Activated CD8-positive, alpha-beta memory T cell treated with anti-CD3 and anti-CD28 coated beads, Interleukin-2, amount 10 ng/mL, durations not matched to agents 7 days and 5 days (primary cell): ENCODE measurements around the gene PDLIM5. TPM values are rescaled to one million over a fixed set of nuclear protein-coding genes. Genes with fewer than 3 reads are reported as not detected.
"Not testable (repeated sequence)": the region's sequence is repeated elsewhere in the genome, so short reads cannot be mapped to it uniquely, and the experiment has no call there.

Experiments
- ATAC-seq: fragments of 150-1000 bp; cut with Tn5 transposase; one replicate; pipeline ENCODE4 v1.10.0; 2021; ENCODE audit warnings: moderate library complexity
- CTCF ChIA-PET: fragments of 350-600 bp; sonication (Branson Sonifier 250); formaldehyde crosslinking; loops from one replicate; lab custom pipeline; 2021; ENCODE audit warnings: antibody characterized with exemption; lab: Charles Lee
- DNase-seq: peaks from one replicate; pipeline ENCODE4 v3.0.0-alpha.2; 2020
- H3K27ac Mint-ChIP-seq: one replicate; pipeline ENCODE4 v1.8.0; 2021; ENCODE audit warnings: mild to moderate bottlenecking, mixed read lengths
- H3K27me3 Mint-ChIP-seq: one replicate; pipeline ENCODE4 v1.8.0; 2021; ENCODE audit warnings: mixed read lengths
- H3K36me3 Mint-ChIP-seq: one replicate; pipeline ENCODE4 v1.8.0; 2021; ENCODE audit warnings: mild to moderate bottlenecking, mixed read lengths
- H3K4me1 Mint-ChIP-seq: one replicate; pipeline ENCODE4 v1.8.0; 2021; ENCODE audit warnings: mixed read lengths
- H3K4me3 Mint-ChIP-seq: one replicate; pipeline ENCODE4 v1.8.0; 2021; ENCODE audit warnings: mild to moderate bottlenecking, moderate library complexity, mixed read lengths
- H3K9me3 Mint-ChIP-seq: one replicate; pipeline ENCODE4 v1.8.0; 2022; ENCODE audit warnings: low read depth, mixed read lengths
- total RNA-seq, 2 experiments: library from RNA; stranded (reverse); gene quantifications; one replicate each; pipeline ENCODE4 v1.2.3, GENCODE V29; 2021

Gene PDLIM5
- total RNA-seq, 2 experiments from 2014 or later = 21.7 to 21.8 TPM

GRCh38 chr4:94613248-94613647 lies 161.5 kb downstream of the PDLIM5 start:
- CTCF ChIA-PET = interaction anchor here (1.1 kb wide), 1 partner anchor 208 kb away, joined by 4 read pairs; no protein-coding TSS in a partner anchor
- ATAC-seq = no peak
- Mint-ChIP-seq H3K4me1 (peaks cover 3% of the 10 kb centered on the region), H3K27ac (no peak overlapping the region), H3K4me3 (no peak overlapping the region), H3K36me3 (no peaks in the 10 kb centered on the region), H3K9me3 (no peaks in the 10 kb centered on the region), H3K27me3 (no peaks in the 10 kb centered on the region)
- DNase-seq = no peak

- DNase-seq (no peak), ATAC-seq (no peak)
- H3K4me3 Mint-ChIP-seq = no peak overlapping the region
- no peaks in the 10 kb centered on the region for H3K4me1 Mint-ChIP-seq
- CTCF ChIA-PET = no interaction called here
- no peak overlapping the region for H3K27ac Mint-ChIP-seq
- no peaks in the 10 kb centered on the region for H3K9me3 Mint-ChIP-seq
- H3K27me3 Mint-ChIP-seq = no peaks in the 10 kb centered on the region
- no peaks in the 10 kb centered on the region for H3K36me3 Mint-ChIP-seq
These were observed 163.7 kb downstream of the PDLIM5 start for GRCh38 chr4:94615451-94615850.

GRCh38 chr4:94621491-94622080 lies 169.8 kb downstream of the PDLIM5 start:
- no peak overlapping the region for H3K4me3 Mint-ChIP-seq
- H3K4me1 Mint-ChIP-seq = no peaks in the 10 kb centered on the region
- no peak for ATAC-seq
- H3K36me3 Mint-ChIP-seq = no peaks in the 10 kb centered on the region
- H3K27ac Mint-ChIP-seq = no peak overlapping the region
- CTCF ChIA-PET = interaction anchor here (0.9 to 1.5 kb wide), 4 partner anchors 10 to 18 kb away, joined by 3 to 7 read pairs (median 4); no protein-coding TSS in a partner anchor
- no peaks in the 10 kb centered on the region for H3K9me3 Mint-ChIP-seq
- H3K27me3 Mint-ChIP-seq = no peaks in the 10 kb centered on the region
- DNase-seq = no peak

DNA sequence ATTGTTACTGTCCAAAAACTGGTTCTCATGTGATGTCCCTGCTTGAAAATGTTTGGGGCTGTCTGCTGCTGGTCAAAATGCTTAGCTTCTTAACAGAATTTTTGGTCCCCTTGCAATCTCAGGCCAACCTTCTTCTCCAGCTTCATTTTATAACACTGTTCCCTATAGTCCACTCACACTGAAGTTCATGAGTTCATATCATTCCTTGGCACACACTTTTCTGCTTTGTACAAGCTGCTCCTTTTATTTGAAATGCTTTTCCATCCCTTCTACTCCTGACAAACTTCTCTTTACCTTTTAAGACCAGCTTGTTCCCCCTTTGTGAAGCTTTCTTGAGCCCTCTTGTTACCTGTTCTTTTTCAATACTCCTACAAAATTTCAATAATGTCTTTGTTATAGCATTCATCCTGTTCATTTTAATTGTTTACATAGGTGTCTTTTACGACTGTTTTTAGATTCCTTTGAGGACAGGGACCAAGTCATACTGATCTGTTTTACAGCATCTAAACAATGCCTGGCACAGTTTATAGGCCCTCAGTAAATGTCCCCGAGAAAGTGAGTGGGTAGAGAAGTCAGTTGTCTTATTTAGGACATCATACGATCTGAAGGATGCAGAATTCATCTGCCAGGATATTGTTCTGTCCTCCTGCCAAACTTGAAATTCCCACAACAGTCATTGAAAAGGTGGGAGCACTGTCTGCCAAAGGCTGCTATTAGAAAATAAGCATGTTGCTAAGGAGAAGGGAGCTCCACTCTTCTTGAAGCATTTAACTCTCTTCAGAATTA lies 171.6 kb downstream of the PDLIM5 start:
- no peak overlapping the region for H3K27ac Mint-ChIP-seq
- no peaks in the 10 kb centered on the region for H3K4me1 Mint-ChIP-seq
- no peaks in the 10 kb centered on the region for H3K9me3 Mint-ChIP-seq
- H3K4me3 Mint-ChIP-seq = no peak overlapping the region
- CTCF ChIA-PET = interaction anchor here (1.3 kb wide), 1 partner anchor 14 kb away, joined by 3 read pairs; no protein-coding TSS in a partner anchor
- ATAC-seq (no peak), DNase-seq (no peak)
- H3K36me3 Mint-ChIP-seq = no peaks in the 10 kb centered on the region
- no peaks in the 10 kb centered on the region for H3K27me3 Mint-ChIP-seq

DNA sequence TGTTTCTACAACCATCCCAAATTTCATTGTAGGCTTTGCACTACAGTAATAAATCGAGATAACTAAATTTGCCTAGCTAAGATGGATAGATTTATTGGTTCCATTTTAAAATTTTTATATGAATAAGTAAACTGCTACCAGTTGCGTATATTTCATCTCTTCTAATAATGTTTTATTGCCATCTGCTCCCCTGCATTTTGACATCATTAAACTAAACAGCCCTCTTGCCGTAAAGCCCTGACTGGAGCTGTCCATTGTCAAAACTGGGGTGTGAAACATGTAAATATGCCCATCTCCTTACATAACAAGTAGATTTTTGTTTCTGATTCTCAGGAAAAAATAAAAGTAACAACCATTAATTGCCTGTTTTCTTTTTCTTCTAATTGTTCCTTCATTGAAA lies 175.2 kb downstream of the PDLIM5 start:
- no peaks in the 10 kb centered on the region for H3K27me3 Mint-ChIP-seq

GRCh38 chr4:94629058-94629457 lies 177.3 kb downstream of the PDLIM5 start:
- DNase-seq, H3K27me3 Mint-ChIP-seq, H3K27ac Mint-ChIP-seq, H3K4me3 Mint-ChIP-seq, H3K4me1 Mint-ChIP-seq, H3K36me3 Mint-ChIP-seq, ATAC-seq, H3K9me3 Mint-ChIP-seq, CTCF ChIA-PET: not testable (repeated sequence)

More for the DNA sequence above, 175.2 kb downstream of the PDLIM5 start:
- Mint-ChIP-seq H3K27ac (no peak overlapping the region), H3K36me3 (no peaks in the 10 kb centered on the region), H3K9me3 (no peaks in the 10 kb centered on the region), H3K4me1 (no peaks in the 10 kb centered on the region), H3K4me3 (no peak overlapping the region)
- CTCF ChIA-PET = no interaction called here
- no peak for DNase-seq
- ATAC-seq = no peak

DNA sequence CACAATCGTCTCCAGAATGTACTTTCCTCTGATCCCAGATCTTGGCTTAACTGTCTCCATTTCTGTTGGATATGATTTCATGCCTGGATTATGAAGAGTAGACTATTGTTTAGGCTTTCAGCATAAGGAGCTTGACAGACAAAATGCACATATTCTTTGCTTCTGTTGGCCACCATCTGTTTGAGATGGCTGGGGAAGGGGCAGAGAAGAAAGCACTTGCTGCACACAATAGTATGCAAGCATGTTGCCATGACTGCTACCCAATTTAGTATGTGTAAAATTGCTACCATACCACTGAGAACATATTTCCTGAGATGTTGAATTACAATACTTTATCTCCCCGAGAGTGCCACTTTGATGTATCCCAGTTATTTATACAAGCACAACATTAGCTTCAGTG lies 178.1 kb downstream of the PDLIM5 start:
- H3K27ac Mint-ChIP-seq = no peak overlapping the region
- H3K4me3 Mint-ChIP-seq = no peak overlapping the region
- no peaks in the 10 kb centered on the region for H3K36me3 Mint-ChIP-seq
- no peak for ATAC-seq
- CTCF ChIA-PET = no interaction called here
- no peaks in the 10 kb centered on the region for H3K4me1 Mint-ChIP-seq
- no peaks in the 10 kb centered on the region for H3K9me3 Mint-ChIP-seq
- H3K27me3 Mint-ChIP-seq = no peaks in the 10 kb centered on the region
- DNase-seq = no peak

- Mint-ChIP-seq H3K4me3 (no peak overlapping the region), H3K9me3 (no peaks in the 10 kb centered on the region), H3K36me3 (no peaks in the 10 kb centered on the region), H3K4me1 (no peaks in the 10 kb centered on the region), H3K27ac (no peak overlapping the region), H3K27me3 (no peaks in the 10 kb centered on the region)
- ATAC-seq = no peak
- CTCF ChIA-PET = no interaction called here
- DNase-seq = no peak
These were observed 182.5 kb downstream of the PDLIM5 start for GRCh38 chr4:94634271-94634670.

GRCh38 chr4:94635177-94635576 lies 183.4 kb downstream of the PDLIM5 start:
- ATAC-seq = no peak
- Mint-ChIP-seq H3K9me3 (no peaks in the 10 kb centered on the region), H3K36me3 (no peaks in the 10 kb centered on the region), H3K4me3 (no peak overlapping the region), H3K27ac (no peak overlapping the region), H3K27me3 (no peaks in the 10 kb centered on the region), H3K4me1 (no peaks in the 10 kb centered on the region)
- CTCF ChIA-PET = no interaction called here
- no peak for DNase-seq

- Mint-ChIP-seq H3K27ac (no peak overlapping the region), H3K4me1 (no peaks in the 10 kb centered on the region), H3K9me3 (no peaks in the 10 kb centered on the region), H3K4me3 (no peak overlapping the region), H3K27me3 (no peaks in the 10 kb centered on the region), H3K36me3 (no peaks in the 10 kb centered on the region)
- DNase-seq (no peak), ATAC-seq (no peak)
- CTCF ChIA-PET = interaction anchor here (0.7 kb wide), 1 partner anchor 12 kb away, joined by 3 read pairs; no protein-coding TSS in a partner anchor
These were observed 184.3 kb downstream of the PDLIM5 start for GRCh38 chr4:94636004-94636403.

GRCh38 chr4:94639298-94639697 lies 187.6 kb downstream of the PDLIM5 start:
- no peak for ATAC-seq
- CTCF ChIA-PET = interaction anchor here (0.9 kb wide), 1 partner anchor 18 kb away, joined by 3 read pairs; no protein-coding TSS in a partner anchor
- Mint-ChIP-seq H3K4me1 (no peaks in the 10 kb centered on the region), H3K36me3 (no peaks in the 10 kb centered on the region), H3K9me3 (no peaks in the 10 kb centered on the region), H3K4me3 (no peak overlapping the region), H3K27me3 (no peaks in the 10 kb centered on the region), H3K27ac (no peak overlapping the region)
- DNase-seq = no peak

DNA sequence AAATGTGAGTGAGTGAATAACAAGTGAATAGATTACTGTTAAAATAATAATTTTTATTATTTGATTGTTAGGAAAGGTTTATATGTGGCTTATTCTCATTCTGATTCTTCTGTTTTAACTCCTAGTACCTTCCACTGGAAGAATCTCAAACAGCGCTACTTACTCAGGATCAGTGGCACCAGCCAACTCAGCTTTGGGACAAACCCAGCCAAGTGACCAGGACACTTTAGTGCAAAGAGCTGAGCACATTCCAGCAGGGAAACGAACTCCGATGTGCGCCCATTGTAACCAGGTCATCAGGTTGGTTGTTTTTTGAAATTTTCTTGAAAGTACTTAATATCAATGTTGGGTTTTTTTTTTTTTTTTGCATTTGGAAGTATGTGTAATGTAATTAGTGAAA lies 188.4 kb downstream of the PDLIM5 start:
- no peaks in the 10 kb centered on the region for H3K9me3 Mint-ChIP-seq
- no peak for ATAC-seq
- H3K27me3 Mint-ChIP-seq = no peaks in the 10 kb centered on the region
- CTCF ChIA-PET = no interaction called here
- H3K36me3 Mint-ChIP-seq = no peaks in the 10 kb centered on the region
- H3K27ac Mint-ChIP-seq = no peak overlapping the region
- no peaks in the 10 kb centered on the region for H3K4me1 Mint-ChIP-seq
- no peak for DNase-seq
- no peak overlapping the region for H3K4me3 Mint-ChIP-seq

GRCh38 chr4:94641702-94642560 lies 190.2 kb downstream of the PDLIM5 start:
- CTCF ChIA-PET = no interaction called here
- H3K36me3 Mint-ChIP-seq = no peaks in the 10 kb centered on the region
- DNase-seq (no peak), ATAC-seq (no peak)
- no peaks in the 10 kb centered on the region for H3K9me3 Mint-ChIP-seq
- H3K4me1 Mint-ChIP-seq = no peaks in the 10 kb centered on the region
- no peak overlapping the region for H3K27ac Mint-ChIP-seq
- H3K27me3 Mint-ChIP-seq = no peaks in the 10 kb centered on the region
- no peak overlapping the region for H3K4me3 Mint-ChIP-seq
